Measurements from ENCODE around the gene LATS1. TPM values are rescaled to one million over a fixed set of nuclear protein-coding genes. Genes with fewer than 3 reads are reported as not detected.
"Not testable (repeated sequence)": the region's sequence is repeated elsewhere in the genome, so short reads cannot be mapped to it uniquely, and the experiment has no call there.

The LATS1 gene
- total RNA-seq, 1 donor from 2014 or later: 31.5 TPM

DNA sequence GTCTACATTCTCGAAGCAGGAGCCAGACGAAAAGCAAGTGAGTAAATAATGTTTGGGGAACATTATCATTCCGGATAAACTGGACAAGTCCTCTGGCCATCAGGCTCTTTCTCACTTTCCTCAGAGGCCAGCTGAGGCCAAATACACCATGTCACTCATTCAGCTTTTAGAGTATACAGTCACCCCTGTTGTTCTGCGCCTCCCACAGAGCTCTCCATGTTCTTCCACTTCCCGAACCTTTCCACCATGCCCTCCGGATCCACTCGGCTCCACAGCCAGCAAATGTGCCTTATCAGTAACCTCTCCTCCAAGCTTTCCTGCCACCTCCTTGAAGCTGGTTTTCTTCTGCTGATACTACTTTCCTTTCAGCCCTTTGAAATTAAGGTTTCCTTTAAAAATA, 31.7 kb downstream of the LATS1 start:
- Mint-ChIP-seq H3K27ac (ENCODE audit: unreplicated experiment) (peak overlapping the region; percentile 60), H3K27me3 (ENCODE audit: unreplicated experiment) (peaks cover 3% of the 10 kb centered on the region), H3K36me3 (ENCODE audit: unreplicated experiment) (no peaks in the 10 kb centered on the region), H3K9me3 (ENCODE audit: unreplicated experiment) (no peaks in the 10 kb centered on the region), H3K4me1 (ENCODE audit: low read depth, unreplicated experiment) (peaks cover 28% of the 10 kb centered on the region), H3K4me3 (ENCODE audit: unreplicated experiment) (peak overlapping the region; percentile 17)
- DNase-seq: no peak
- TF ChIP-seq, protein P1, sequence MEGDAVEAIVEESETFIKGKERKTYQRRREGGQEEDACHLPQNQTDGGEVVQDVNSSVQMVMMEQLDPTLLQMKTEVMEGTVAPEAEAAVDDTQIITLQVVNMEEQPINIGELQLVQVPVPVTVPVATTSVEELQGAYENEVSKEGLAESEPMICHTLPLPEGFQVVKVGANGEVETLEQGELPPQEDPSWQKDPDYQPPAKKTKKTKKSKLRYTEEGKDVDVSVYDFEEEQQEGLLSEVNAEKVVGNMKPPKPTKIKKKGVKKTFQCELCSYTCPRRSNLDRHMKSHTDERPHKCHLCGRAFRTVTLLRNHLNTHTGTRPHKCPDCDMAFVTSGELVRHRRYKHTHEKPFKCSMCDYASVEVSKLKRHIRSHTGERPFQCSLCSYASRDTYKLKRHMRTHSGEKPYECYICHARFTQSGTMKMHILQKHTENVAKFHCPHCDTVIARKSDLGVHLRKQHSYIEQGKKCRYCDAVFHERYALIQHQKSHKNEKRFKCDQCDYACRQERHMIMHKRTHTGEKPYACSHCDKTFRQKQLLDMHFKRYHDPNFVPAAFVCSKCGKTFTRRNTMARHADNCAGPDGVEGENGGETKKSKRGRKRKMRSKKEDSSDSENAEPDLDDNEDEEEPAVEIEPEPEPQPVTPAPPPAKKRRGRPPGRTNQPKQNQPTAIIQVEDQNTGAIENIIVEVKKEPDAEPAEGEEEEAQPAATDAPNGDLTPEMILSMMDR (IDR thresholded peaks at IDR 0.05; ENCODE audit: partially characterized antibody, unreplicated experiment): no peak

- no peaks in the 10 kb centered on the region for H3K36me3 Mint-ChIP-seq (ENCODE audit: unreplicated experiment)
- TF ChIP-seq, protein P1 (IDR thresholded peaks at IDR 0.05; ENCODE audit: partially characterized antibody, unreplicated experiment): no peak
- H3K4me3 Mint-ChIP-seq (ENCODE audit: unreplicated experiment): no peak overlapping the region
- H3K4me1 Mint-ChIP-seq (ENCODE audit: low read depth, unreplicated experiment): peaks cover 34% of the 10 kb centered on the region
- no peaks in the 10 kb centered on the region for H3K9me3 Mint-ChIP-seq (ENCODE audit: unreplicated experiment)
- no peaks in the 10 kb centered on the region for H3K27me3 Mint-ChIP-seq (ENCODE audit: unreplicated experiment)
- peak overlapping the region; percentile 62 for H3K27ac Mint-ChIP-seq (ENCODE audit: unreplicated experiment)
- no peak for DNase-seq
Observed at GRCh38 chr6:149683256-149683859, 34.5 kb downstream of the LATS1 start.

DNA sequence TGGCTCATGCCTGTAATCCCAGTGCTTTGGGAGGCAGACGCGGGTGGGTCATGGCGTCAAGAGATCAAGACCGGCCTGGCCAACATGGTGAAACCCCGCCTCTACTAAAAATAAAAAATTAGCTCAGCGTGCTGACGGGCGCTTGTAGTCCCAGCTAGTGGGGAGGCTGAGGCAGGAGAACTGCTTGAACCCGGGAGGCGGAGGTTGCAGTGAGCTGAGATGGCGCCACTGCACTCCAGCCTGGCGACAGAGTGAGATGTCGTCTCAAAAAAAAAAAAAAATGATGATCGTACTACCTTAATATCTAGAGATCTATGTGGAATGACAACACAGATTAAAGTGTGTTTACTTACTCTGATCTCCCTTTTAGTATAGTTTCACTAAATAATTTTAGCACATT, 36.1 kb downstream of the LATS1 start:
- H3K4me1 Mint-ChIP-seq (ENCODE audit: low read depth, unreplicated experiment): peaks cover 33% of the 10 kb centered on the region
- not testable (repeated sequence) for H3K27ac Mint-ChIP-seq (ENCODE audit: unreplicated experiment); H3K36me3 Mint-ChIP-seq (ENCODE audit: unreplicated experiment); H3K9me3 Mint-ChIP-seq (ENCODE audit: unreplicated experiment); DNase-seq; H3K4me3 Mint-ChIP-seq (ENCODE audit: unreplicated experiment); H3K27me3 Mint-ChIP-seq (ENCODE audit: unreplicated experiment)

- H3K4me3 Mint-ChIP-seq (ENCODE audit: unreplicated experiment): no peak overlapping the region
- DNase-seq: no peak
- no peaks in the 10 kb centered on the region for H3K36me3 Mint-ChIP-seq (ENCODE audit: unreplicated experiment)
- H3K4me1 Mint-ChIP-seq (ENCODE audit: low read depth, unreplicated experiment): peaks cover 27% of the 10 kb centered on the region
- TF ChIP-seq, protein P1 (IDR thresholded peaks at IDR 0.05; ENCODE audit: partially characterized antibody, unreplicated experiment): no peak
- no peaks in the 10 kb centered on the region for H3K27me3 Mint-ChIP-seq (ENCODE audit: unreplicated experiment)
- no peak overlapping the region for H3K27ac Mint-ChIP-seq (ENCODE audit: unreplicated experiment)
- no peaks in the 10 kb centered on the region for H3K9me3 Mint-ChIP-seq (ENCODE audit: unreplicated experiment)
Observed at GRCh38 chr6:149681209-149681608, 36.7 kb downstream of the LATS1 start.

DNA sequence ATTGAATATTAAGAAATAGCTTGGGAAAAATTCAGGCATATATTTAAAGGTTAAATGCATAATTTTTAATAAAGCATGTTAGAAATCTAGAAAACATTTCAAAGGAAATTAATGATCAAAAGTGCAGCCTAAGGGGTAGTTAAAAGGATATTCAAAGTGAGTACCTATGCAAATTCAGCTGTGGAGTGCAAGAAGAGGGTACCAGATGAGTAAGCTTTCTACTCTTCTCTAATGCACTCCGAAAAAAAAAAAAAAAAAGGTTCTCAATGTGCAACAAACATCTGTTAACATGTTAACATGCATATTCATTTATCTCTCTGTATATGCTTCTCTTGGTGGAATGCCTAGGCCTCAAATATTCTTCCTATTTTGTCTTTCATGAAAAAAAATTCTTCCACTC, 37.4 kb downstream of the LATS1 start:
- TF ChIP-seq, protein P1 (IDR thresholded peaks at IDR 0.05; ENCODE audit: partially characterized antibody, unreplicated experiment): no peak
- H3K4me1 Mint-ChIP-seq (ENCODE audit: low read depth, unreplicated experiment): peaks cover 23% of the 10 kb centered on the region
- no peaks in the 10 kb centered on the region for H3K9me3 Mint-ChIP-seq (ENCODE audit: unreplicated experiment)
- H3K4me3 Mint-ChIP-seq (ENCODE audit: unreplicated experiment): no peak overlapping the region
- no peaks in the 10 kb centered on the region for H3K27me3 Mint-ChIP-seq (ENCODE audit: unreplicated experiment)
- DNase-seq: no peak
- H3K36me3 Mint-ChIP-seq (ENCODE audit: unreplicated experiment): no peaks in the 10 kb centered on the region
- H3K27ac Mint-ChIP-seq (ENCODE audit: unreplicated experiment): peak overlapping the region; percentile 53

DNA sequence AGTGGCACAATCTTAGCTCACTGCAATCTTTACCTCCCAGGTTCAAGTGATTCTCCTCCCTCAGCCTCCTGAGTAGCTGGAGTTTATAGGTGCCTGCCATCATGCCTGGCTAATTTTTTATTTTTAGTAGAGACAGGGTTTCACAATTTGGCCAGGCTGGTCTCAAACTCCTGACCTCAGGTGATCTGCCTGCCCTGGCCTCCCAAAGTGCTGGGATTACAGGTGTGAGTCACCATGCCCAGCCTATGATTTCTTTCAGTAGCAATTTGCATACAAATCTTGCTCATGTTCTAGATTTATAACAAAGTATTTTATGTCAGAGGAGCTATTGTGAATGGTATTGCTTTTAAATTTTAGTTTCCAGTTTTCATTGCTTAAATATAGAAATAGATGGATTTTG, 45.6 kb downstream of the LATS1 start:
- not testable (repeated sequence) for H3K4me3 Mint-ChIP-seq (ENCODE audit: unreplicated experiment); H3K9me3 Mint-ChIP-seq (ENCODE audit: unreplicated experiment); H3K36me3 Mint-ChIP-seq (ENCODE audit: unreplicated experiment); H3K27me3 Mint-ChIP-seq (ENCODE audit: unreplicated experiment); H3K27ac Mint-ChIP-seq (ENCODE audit: unreplicated experiment); DNase-seq; H3K4me1 Mint-ChIP-seq (ENCODE audit: low read depth, unreplicated experiment)

Measured in glutamatergic neuron (in vitro differentiated cells).